ENCODE measurements around the gene GGCX.

GGCX gene

GRCh38 chr2:85538507-85539360 lies 22.6 kb downstream of the GGCX start, which contains the start of gene MAT2A:
Gene MAT2A (plus strand): TSS chr2:85539168. CDS start chr2:85539288, 120 bp downstream.
- TF ChIP-seq FOXM1 (IDR thresholded peaks at IDR 0.05; ENCODE audit: borderline replicate concordance) (peak; percentile 47; the same call in 1 of the 2 replicates), SP1 (IDR thresholded peaks at IDR 0.05) (no peak), BHLHE40 (IDR thresholded peaks at IDR 0.05; ENCODE audit: borderline replicate concordance) (peak; percentile 80), ARNT (IDR thresholded peaks at IDR 0.05) (no peak), FOXK2 (IDR thresholded peaks at IDR 0.05) (no peak), L3MBTL2 (conservative IDR thresholded peaks at IDR 0.05) (peak; percentile 80), ELF4 (IDR thresholded peaks at IDR 0.05) (peak; percentile 85), NFRKB (IDR thresholded peaks at IDR 0.05) (peak; percentile 89), LEF1 (IDR thresholded peaks at IDR 0.05; ENCODE audit: borderline replicate concordance) (peak; percentile 68; the same call in 1 of the 2 replicates)
- ChIA-PET POLR2A (interaction anchor here (0.6 to 5.4 kb wide), 46 partner anchors 9 to 568 kb away, joined by 3 to 105 read pairs (median 4); partner anchors contain the start of genes C2orf68, GGCX, KCMF1 and RETSAT), CTCF (interaction anchor here (0.6 to 1.4 kb wide), 6 partner anchors 13 to 118 kb away, joined by 4 to 5 read pairs (median 4); no protein-coding TSS in a partner anchor)
- peak; percentile 91 for DNase-seq (ENCODE audit: extremely low spot score)

GRCh38 chr2:85537600-85538506 lies 23.4 kb downstream of the GGCX start:
- POLR2A ChIA-PET: interaction anchor here (0.8 to 5.4 kb wide), 29 partner anchors 9 to 567 kb away, joined by 3 to 105 read pairs (median 5); partner anchors contain the start of genes GGCX, KCMF1, RNF181 and SH2D6
- no peak for TF ChIP-seq L3MBTL2 (conservative IDR thresholded peaks at IDR 0.05)
- TF ChIP-seq BHLHE40 (IDR thresholded peaks at IDR 0.05; ENCODE audit: borderline replicate concordance): no peak
- no peak for TF ChIP-seq TARDBP (IDR thresholded peaks at IDR 0.05)
- TF ChIP-seq FOXA1 (IDR thresholded peaks at IDR 0.05): no peak
- TF ChIP-seq SUZ12 (IDR thresholded peaks at IDR 0.05): no peak
- no peak for TF ChIP-seq FOXM1 (IDR thresholded peaks at IDR 0.05; ENCODE audit: borderline replicate concordance)
- TF ChIP-seq HDGF (IDR thresholded peaks at IDR 0.05; ENCODE audit: borderline replicate concordance): no peak
- TF ChIP-seq LEF1 (IDR thresholded peaks at IDR 0.05; ENCODE audit: borderline replicate concordance): no peak
- TF ChIP-seq CTBP1 (IDR thresholded peaks at IDR 0.05; ENCODE audit: borderline replicate concordance): no peak
- TF ChIP-seq SP1 (IDR thresholded peaks at IDR 0.05): no peak
- TF ChIP-seq ZNF384 (IDR thresholded peaks at IDR 0.05): no peak
- TF ChIP-seq PKNOX1 (IDR thresholded peaks at IDR 0.05): no peak
- TF ChIP-seq FOXK2 (IDR thresholded peaks at IDR 0.05): no peak
- TF ChIP-seq ARNT (IDR thresholded peaks at IDR 0.05): no peak
- TF ChIP-seq ELF4 (IDR thresholded peaks at IDR 0.05): no peak
- no peak for TF ChIP-seq NFRKB (IDR thresholded peaks at IDR 0.05)
- peak; percentile 42 for DNase-seq (ENCODE audit: extremely low spot score)
- CTCF ChIA-PET: interaction anchor here (0.9 to 1.2 kb wide), 2 partner anchors 14 to 100 kb away, joined by 4 to 5 read pairs; no protein-coding TSS in a partner anchor

GRCh38 chr2:85536479-85536878 lies 24.8 kb downstream of the GGCX start:
- CTCF ChIA-PET: interaction anchor here (0.6 kb wide), 1 partner anchor 115 kb away, joined by 5 read pairs; no protein-coding TSS in a partner anchor
- TF ChIP-seq HDGF (IDR thresholded peaks at IDR 0.05; ENCODE audit: borderline replicate concordance) (no peak), SP1 (IDR thresholded peaks at IDR 0.05) (no peak), ZNF384 (IDR thresholded peaks at IDR 0.05) (no peak), BHLHE40 (IDR thresholded peaks at IDR 0.05; ENCODE audit: borderline replicate concordance) (no peak), LEF1 (IDR thresholded peaks at IDR 0.05; ENCODE audit: borderline replicate concordance) (no peak), ELF4 (IDR thresholded peaks at IDR 0.05) (no peak), PKNOX1 (IDR thresholded peaks at IDR 0.05) (no peak), FOXM1 (IDR thresholded peaks at IDR 0.05; ENCODE audit: borderline replicate concordance) (no peak), L3MBTL2 (conservative IDR thresholded peaks at IDR 0.05) (no peak), FOXA1 (IDR thresholded peaks at IDR 0.05) (no peak), FOXK2 (IDR thresholded peaks at IDR 0.05) (no peak), NFRKB (IDR thresholded peaks at IDR 0.05) (no peak), TARDBP (IDR thresholded peaks at IDR 0.05) (no peak), ARNT (IDR thresholded peaks at IDR 0.05) (no peak), SUZ12 (IDR thresholded peaks at IDR 0.05) (no peak), CTBP1 (IDR thresholded peaks at IDR 0.05; ENCODE audit: borderline replicate concordance) (no peak)
- POLR2A ChIA-PET: interaction anchor here (1.5 to 5.4 kb wide), 7 partner anchors 8 to 117 kb away, joined by 5 to 105 read pairs (median 35); partner anchors contain the start of genes C2orf68 and SH2D6
- DNase-seq (ENCODE audit: extremely low spot score): no peak

GRCh38 chr2:85534881-85535280 lies 26.4 kb downstream of the GGCX start:
- POLR2A ChIA-PET: interaction anchor here (1.2 to 3.0 kb wide), 5 partner anchors 11 to 114 kb away, joined by 3 to 13 read pairs (median 4); partner anchors contain the start of gene RNF181
- DNase-seq (ENCODE audit: extremely low spot score): no peak
- TF ChIP-seq NFRKB (IDR thresholded peaks at IDR 0.05) (no peak), L3MBTL2 (conservative IDR thresholded peaks at IDR 0.05) (no peak), FOXM1 (IDR thresholded peaks at IDR 0.05; ENCODE audit: borderline replicate concordance) (no peak), ARNT (IDR thresholded peaks at IDR 0.05) (no peak), FOXK2 (IDR thresholded peaks at IDR 0.05) (no peak), PKNOX1 (IDR thresholded peaks at IDR 0.05) (no peak), ELF4 (IDR thresholded peaks at IDR 0.05) (no peak)
- CTCF ChIA-PET: no interaction called here

Measured in HEK293T (cell line).